HG03139 (cell line): ENCODE data around the gene JOSD1.
A peak's percentile ranks its signal among the peaks of the same experiment; 100 is the strongest.

Experiments used
- ATAC-seq: cut with Tn5 transposase; IDR thresholded peaks from one replicate; pipeline ENCODE4 v1.9.1; 2021; ENCODE audit not compliant: unreplicated experiment

JOSD1 gene

DNA sequence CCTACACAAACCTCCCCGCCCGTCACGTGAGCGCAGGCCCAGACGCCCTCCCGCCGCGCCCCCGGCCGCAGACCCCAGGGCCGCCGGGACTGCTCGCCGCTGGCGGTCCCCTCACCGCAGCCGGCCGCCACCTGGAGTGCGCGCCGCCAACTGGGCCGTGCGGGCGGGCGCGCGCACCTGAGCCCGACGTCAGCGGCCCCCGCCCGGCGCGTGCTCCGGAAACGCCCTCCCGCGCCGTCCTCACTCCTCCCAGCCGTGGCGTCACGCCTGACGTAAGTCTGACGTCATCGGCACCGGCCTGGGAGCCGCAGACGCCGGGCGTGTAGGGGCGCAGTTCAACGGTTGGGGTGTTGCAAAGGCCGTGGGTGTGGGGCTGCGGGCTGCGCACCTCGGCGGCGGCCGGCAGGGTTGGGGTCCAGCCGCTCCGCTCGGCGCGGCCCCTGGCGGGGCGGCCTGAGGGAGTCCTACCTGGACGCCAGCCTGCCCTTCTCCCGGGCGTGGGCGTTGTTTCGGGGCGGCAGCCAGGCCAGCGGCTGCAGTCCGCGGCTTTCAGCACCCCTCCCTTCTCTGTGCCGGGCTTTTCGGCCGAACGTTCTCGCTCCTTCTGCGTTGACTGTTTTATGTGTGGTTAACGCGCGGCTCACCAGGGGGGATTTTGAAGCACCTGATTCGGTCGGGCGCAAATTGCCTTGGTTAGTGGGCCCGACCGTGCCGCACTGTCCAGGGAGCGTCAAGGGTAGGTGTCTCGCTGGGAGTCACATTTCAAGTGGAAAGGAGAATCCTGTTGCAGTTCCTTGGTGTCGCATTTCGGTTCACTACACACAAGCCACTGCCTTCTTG is at the start of gene JOSD1:
Gene JOSD1, minus strand, starts transcription at position 155 of the 840 bp plus-strand sequence. CDS start 956 bp downstream, outside the sequence.
- peak; percentile 30 for ATAC-seq

GRCh38 chr22:38750104-38750503 is 49.4 kb upstream of the JOSD1 start:
- ATAC-seq = no peak

GRCh38 chr22:38748487-38749136 is 47.9 kb upstream of the JOSD1 start:
- ATAC-seq = no peak

- ATAC-seq = no peak
Measured at GRCh38 chr22:38745676-38746460, 45.1 kb upstream of the JOSD1 start.

DNA sequence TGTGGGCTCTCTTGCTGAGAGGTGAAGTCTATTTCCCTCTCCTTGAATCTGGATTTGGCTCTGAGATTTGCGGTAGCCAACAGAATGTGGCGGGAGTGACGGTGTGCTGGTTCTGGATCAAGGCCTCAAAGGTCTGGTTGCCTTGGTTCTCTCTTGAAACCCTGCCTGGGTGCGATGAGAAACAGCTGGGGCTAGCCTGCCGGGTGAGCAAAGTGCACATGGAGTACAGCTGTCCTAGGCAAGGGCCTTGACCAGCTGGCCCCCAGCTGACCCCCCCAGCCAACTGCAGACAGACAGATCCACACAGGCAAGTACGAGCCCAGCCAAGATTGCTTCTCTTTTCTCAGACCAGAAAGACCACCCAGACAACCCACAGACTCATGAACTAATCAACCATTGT is 44.2 kb upstream of the JOSD1 start:
- no peak for ATAC-seq

GRCh38 chr22:38742176-38742942 is 41.6 kb upstream of the JOSD1 start:
- no peak for ATAC-seq

GRCh38 chr22:38741576-38741975 is 40.8 kb upstream of the JOSD1 start:
- ATAC-seq = no peak

DNA sequence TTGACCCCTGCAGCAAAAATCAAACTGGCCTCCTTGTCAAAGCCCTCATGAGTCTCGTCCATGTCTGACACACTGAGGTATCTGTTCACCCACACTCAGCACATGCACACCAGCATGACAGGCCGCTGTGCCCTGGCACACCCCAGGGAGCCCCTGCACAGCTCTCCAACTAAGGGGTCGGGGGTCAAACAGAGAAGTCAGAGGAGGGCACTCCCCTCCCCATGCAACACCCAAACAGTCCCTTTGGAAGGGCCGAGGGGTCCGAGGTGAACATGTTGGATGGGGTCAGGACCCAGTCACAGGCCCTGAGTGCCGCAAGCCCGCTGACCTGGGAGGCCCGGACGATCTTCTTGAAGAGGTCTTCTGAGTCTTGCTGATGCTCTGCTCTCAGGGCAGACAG is 40.4 kb upstream of the JOSD1 start:
- ATAC-seq = no peak

- no peak for ATAC-seq
Measured at GRCh38 chr22:38740754-38741153, 40.0 kb upstream of the JOSD1 start.

GRCh38 chr22:38740116-38740723 is 39.5 kb upstream of the JOSD1 start:
- ATAC-seq = no peak

DNA sequence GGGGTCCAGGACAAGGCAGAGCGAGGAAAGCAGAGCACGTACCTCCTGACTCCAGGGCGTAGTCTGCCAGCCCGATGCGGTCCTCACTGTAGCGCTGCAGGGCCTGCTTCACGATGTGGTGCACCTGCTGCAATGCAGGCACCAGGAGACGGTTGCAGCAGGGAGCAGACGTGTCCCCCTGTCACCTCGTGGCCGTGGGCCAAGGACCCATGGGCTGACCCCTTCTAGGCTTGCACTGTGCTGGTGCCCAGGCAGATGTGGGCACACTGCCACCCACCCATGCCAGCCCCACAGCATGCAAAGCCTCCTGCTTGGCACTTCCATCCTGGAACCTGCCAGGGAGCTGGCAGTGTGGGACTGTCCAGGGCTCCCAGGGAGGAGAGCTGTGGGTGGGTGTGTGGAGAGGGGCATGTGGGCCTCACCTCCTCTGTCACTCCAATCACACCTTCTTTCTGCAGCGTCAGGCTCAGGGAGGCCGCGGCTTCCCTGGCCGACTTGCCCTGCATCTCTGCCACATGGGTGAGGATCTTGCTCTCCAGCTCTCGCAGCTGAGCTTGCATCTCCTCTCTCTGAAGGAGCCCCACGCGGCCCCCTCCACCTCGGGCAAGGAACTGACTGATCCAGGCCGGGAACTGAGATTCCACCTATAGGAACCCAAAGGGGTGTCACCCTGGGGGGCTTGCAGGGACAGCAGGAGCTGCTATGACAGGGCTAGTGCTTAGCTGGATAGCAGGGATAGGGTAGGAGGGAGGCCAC is 38.7 kb upstream of the JOSD1 start:
- no peak for ATAC-seq

DNA sequence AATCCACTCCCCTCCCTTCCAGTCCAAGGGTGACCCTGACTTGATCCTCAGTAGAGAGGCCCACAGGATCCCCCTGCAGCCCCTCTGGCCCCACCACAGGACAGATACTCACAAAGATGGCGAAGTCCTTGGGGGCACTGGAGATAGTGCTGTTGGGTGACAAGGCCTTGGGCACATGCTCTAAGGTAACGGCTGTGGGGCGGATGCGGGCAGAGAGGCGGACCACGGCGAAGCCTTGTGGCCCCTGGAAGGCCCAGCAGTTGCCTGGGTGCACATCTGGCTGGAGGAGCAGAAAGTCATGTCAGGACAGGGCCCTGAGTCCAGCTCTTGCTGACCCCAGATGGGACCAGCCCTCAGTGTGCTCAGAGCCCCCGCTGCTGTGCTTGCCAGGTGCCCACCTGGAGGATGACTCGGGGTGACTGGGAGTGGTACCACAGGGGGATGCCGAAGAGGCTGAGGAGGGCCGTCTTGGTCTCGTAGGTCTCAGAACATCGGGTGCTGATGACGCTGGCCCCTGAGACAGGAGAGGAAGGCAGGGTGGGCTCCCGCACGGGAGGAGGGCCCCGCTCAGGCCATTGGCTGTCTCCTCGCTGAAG is 37.8 kb upstream of the JOSD1 start:
- ATAC-seq = no peak

GRCh38 chr22:38737302-38738060 is 36.7 kb upstream of the JOSD1 start:
- ATAC-seq = no peak

DNA sequence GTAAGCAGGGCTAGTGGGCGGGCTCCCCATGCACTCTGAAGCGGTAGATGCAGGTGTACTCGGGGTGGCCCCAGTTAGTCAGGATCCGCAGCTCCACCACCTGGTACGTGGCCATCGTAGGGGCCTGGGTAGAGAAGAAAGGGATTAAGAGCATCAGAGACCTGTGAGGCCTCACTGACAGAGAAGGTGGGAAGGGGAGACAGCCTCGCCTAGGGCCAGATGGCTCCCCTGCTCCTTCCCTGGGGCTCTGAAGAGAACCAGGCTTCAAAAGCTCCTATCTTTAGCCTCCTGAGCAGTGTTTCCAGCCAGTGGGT is 35.5 kb upstream of the JOSD1 start:
- no peak for ATAC-seq

DNA sequence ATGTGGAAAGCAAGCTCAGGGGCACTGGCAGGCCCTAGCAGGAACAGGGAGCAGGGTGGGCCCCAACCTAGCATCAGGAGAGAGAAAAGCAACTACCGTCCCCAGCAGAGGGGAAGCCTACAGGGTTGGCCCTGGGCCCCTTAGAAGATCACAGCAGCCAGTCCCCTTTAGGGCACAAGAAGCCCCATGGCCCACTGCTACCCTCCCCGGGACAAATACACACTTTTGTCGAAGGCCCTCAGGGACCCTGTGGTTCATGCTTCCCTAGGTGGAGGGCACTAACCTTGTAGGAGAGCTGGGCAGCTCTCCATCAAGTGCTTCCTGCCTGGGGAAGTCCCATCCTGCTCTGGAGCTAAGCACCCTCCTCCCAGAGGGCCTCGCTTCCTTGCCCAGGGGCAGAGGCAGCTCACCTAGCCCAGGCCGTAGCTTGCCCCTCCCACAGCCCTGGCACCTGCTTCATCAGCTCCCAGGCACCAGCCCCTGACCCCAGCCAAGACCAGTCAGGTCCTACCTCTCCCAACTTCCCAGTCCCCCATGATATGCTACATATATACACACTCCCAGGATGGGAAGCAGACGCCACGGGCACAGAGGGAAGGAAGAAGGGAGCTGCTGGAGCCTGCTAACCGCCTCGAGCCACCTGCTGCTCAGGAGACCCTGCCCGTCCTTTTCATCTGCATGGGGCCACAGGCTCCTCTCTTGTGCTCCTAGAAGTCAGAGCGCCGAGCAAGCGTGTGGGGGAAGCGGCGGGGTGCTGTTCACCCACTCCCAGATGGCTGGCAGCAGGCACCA is 34.9 kb upstream of the JOSD1 start:
- no peak for ATAC-seq

DNA sequence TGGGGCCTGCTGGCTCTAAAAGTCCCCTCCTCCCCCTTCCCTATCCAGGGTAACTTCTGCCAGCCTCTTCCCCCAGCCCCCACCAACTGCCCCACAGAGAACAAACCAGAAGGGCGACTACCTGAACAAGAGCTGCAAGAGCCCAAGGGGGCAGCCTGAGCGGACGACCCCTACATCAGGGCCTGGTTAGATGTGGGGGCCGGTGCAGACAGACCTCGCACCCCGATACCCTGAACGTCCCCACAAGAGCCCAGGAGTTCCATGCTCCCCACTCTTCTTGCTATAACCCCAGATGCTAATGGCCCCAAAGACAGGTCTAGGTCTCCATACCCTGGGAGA is 34.4 kb upstream of the JOSD1 start:
- ATAC-seq = no peak

- ATAC-seq = no peak
Measured at GRCh38 chr22:38734421-38735100, 33.8 kb upstream of the JOSD1 start.
